GM10266 (cell line): ENCODE measurements around the gene WNT3A.
"Not testable (repeated sequence)": the region's sequence is repeated elsewhere in the genome, so short reads cannot be mapped to it uniquely, and the experiment has no call there.

Experiments
- DNase-seq: peaks from one replicate; pipeline ENCODE4 v3.0.0; 2012; ENCODE audit errors: extremely low spot score
- CTCF ChIP-seq: IDR thresholded peaks from 2 replicates; pipeline ENCODE4 v1.5.1; 2012; ENCODE audit warnings: mild to moderate bottlenecking, low read depth; ENCODE audit not compliant: control insufficient read depth, insufficient read depth; ENCODE audit errors: missing control alignments

Gene WNT3A

GRCh38 chr1:228015276-228016180 lies 8.7 kb downstream of the WNT3A start:
- DNase-seq, result no peak
- TF ChIP-seq CTCF, result no peak

- no peak for DNase-seq
- TF ChIP-seq CTCF, result no peak
These were observed 9.3 kb downstream of the WNT3A start for GRCh38 chr1:228016181-228016510.

GRCh38 chr1:228016653-228017355 lies 10.0 kb downstream of the WNT3A start:
- DNase-seq, result no peak
- no peak for TF ChIP-seq CTCF

GRCh38 chr1:228017356-228018124 lies 10.7 kb downstream of the WNT3A start:
- TF ChIP-seq CTCF, result no peak
- DNase-seq, result no peak

- no peak for DNase-seq
- no peak for TF ChIP-seq CTCF
These were observed 11.3 kb downstream of the WNT3A start for GRCh38 chr1:228018125-228018398.

- no peak for TF ChIP-seq CTCF
- no peak for DNase-seq
These were observed 12.3 kb downstream of the WNT3A start for GRCh38 chr1:228018961-228019721.

GRCh38 chr1:228019722-228020083 lies 12.9 kb downstream of the WNT3A start:
- DNase-seq, result not testable (repeated sequence)
